Stimulated activated memory B cell treated with anti-CD40 and anti-IgM and Interleukin-4, amounts not matched to agents 10 μg/mL and 1 μg/mL and 100 μg/mL, for 72 hours (primary cell): Measurements from ENCODE around the gene HDAC3.
A peak's percentile ranks its signal among the peaks of the same experiment; 100 is the strongest.

Experiments
- ATAC-seq: fragments of 150-1000 bp; cut with Tn5 transposase; 2 replicates; pipeline ENCODE4 v1.10.0; 2021
- H3K27ac Mint-ChIP-seq: one replicate; pipeline ENCODE4 v1.8.0; 2022; ENCODE audit warnings: mild to moderate bottlenecking, mixed read lengths
- H3K27me3 Mint-ChIP-seq: one replicate; pipeline ENCODE4 v1.8.0; 2022; ENCODE audit warnings: mixed read lengths
- H3K36me3 Mint-ChIP-seq: one replicate; pipeline ENCODE4 v1.8.0; 2022; ENCODE audit warnings: mixed read lengths
- H3K4me1 Mint-ChIP-seq: one replicate; pipeline ENCODE4 v1.8.0; 2022; ENCODE audit warnings: mixed read lengths
- H3K4me3 Mint-ChIP-seq: one replicate; pipeline ENCODE4 v1.8.0; 2022; ENCODE audit warnings: mild to moderate bottlenecking, moderate library complexity, mixed read lengths
- H3K9me3 Mint-ChIP-seq: one replicate; pipeline ENCODE4 v1.8.0; 2022; ENCODE audit warnings: mixed read lengths

The HDAC3 gene

GRCh38 chr5:141668601-141669265 lies 32.1 kb upstream of the HDAC3 start:
- Mint-ChIP-seq H3K4me3 (no peak overlapping the region), H3K36me3 (no peaks in the 10 kb centered on the region), H3K9me3 (no peaks in the 10 kb centered on the region), H3K27me3 (no peaks in the 10 kb centered on the region), H3K27ac (no peak overlapping the region), H3K4me1 (peaks cover 7% of the 10 kb centered on the region)
- ATAC-seq: no peak

GRCh38 chr5:141665995-141666940 lies 29.6 kb upstream of the HDAC3 start:
- Mint-ChIP-seq H3K4me1 (peaks cover 7% of the 10 kb centered on the region), H3K27ac (no peak overlapping the region), H3K36me3 (no peaks in the 10 kb centered on the region), H3K9me3 (no peaks in the 10 kb centered on the region), H3K4me3 (no peak overlapping the region), H3K27me3 (no peaks in the 10 kb centered on the region)
- no peak for ATAC-seq

- Mint-ChIP-seq H3K36me3 (no peaks in the 10 kb centered on the region), H3K4me3 (no peak overlapping the region), H3K27ac (no peak overlapping the region), H3K27me3 (no peaks in the 10 kb centered on the region), H3K9me3 (no peaks in the 10 kb centered on the region), H3K4me1 (peaks cover 7% of the 10 kb centered on the region)
- peak; percentile 93 for ATAC-seq
Observed at GRCh38 chr5:141664733-141665461, 28.2 kb upstream of the HDAC3 start.

DNA sequence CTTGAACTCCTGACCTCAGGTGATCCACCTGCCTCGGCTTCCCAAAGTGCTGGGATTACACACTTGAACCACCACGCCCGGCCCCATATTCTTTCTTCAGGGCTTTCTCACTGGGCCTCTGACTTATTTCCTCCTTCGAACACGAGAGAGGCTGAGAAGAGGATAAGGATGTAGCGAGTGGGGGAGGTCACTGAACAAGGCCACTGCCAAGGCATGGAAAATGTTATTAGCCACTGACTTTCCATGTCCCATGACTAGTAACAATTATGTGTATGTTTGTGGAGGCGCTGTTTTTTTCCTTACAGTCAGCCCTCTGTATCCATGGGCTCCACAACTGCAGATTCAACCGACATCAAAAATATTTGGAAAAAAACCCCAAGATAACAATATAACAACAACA lies 26.9 kb upstream of the HDAC3 start:
- no peak for ATAC-seq
- no peak overlapping the region for H3K4me3 Mint-ChIP-seq
- H3K36me3 Mint-ChIP-seq: no peaks in the 10 kb centered on the region
- H3K27me3 Mint-ChIP-seq: no peaks in the 10 kb centered on the region
- H3K27ac Mint-ChIP-seq: no peak overlapping the region
- H3K9me3 Mint-ChIP-seq: peaks cover 4% of the 10 kb centered on the region
- peaks cover 7% of the 10 kb centered on the region for H3K4me1 Mint-ChIP-seq

DNA sequence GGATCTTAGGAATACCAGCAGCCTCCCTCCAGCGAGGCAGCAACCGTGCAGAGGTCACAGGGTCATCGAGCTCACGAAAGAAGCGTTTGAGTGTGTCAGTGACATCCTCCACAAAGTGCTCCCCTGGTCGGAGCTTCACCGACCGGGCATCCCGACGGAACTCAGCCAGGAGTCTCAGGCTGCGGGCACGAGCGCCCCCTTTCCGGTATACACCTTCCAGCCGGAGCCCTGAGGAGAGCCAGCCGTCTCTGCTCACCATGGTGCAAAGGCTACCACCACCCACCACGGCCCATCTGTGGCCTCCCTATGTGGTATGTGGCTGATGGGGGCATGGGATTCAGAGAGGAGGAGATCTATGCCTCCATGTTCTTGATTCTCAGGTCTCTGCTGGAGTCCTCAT lies 25.4 kb upstream of the HDAC3 start:
- ATAC-seq: no peak
- H3K27ac Mint-ChIP-seq: peak overlapping the region; percentile 33
- peaks cover 7% of the 10 kb centered on the region for H3K4me1 Mint-ChIP-seq
- no peak overlapping the region for H3K4me3 Mint-ChIP-seq
- H3K36me3 Mint-ChIP-seq: no peaks in the 10 kb centered on the region
- H3K27me3 Mint-ChIP-seq: peaks cover 13% of the 10 kb centered on the region
- H3K9me3 Mint-ChIP-seq: peaks cover 4% of the 10 kb centered on the region

GRCh38 chr5:141657937-141658545 lies 21.4 kb upstream of the HDAC3 start:
- Mint-ChIP-seq H3K4me3 (no peak overlapping the region), H3K36me3 (no peaks in the 10 kb centered on the region), H3K9me3 (peaks cover 4% of the 10 kb centered on the region), H3K27me3 (peaks cover 29% of the 10 kb centered on the region), H3K27ac (no peak overlapping the region), H3K4me1 (no peaks in the 10 kb centered on the region)
- ATAC-seq: peak; percentile 72

GRCh38 chr5:141657404-141657803 lies 20.8 kb upstream of the HDAC3 start:
- no peak overlapping the region for H3K27ac Mint-ChIP-seq
- H3K9me3 Mint-ChIP-seq: peaks cover 4% of the 10 kb centered on the region
- H3K36me3 Mint-ChIP-seq: no peaks in the 10 kb centered on the region
- no peak for ATAC-seq
- H3K27me3 Mint-ChIP-seq: peaks cover 29% of the 10 kb centered on the region
- H3K4me3 Mint-ChIP-seq: no peak overlapping the region
- H3K4me1 Mint-ChIP-seq: peaks cover 4% of the 10 kb centered on the region

GRCh38 chr5:141656396-141656795 lies 19.7 kb upstream of the HDAC3 start:
- no peak for ATAC-seq
- H3K9me3 Mint-ChIP-seq: peaks cover 4% of the 10 kb centered on the region
- peaks cover 29% of the 10 kb centered on the region for H3K27me3 Mint-ChIP-seq
- no peak overlapping the region for H3K27ac Mint-ChIP-seq
- peaks cover 13% of the 10 kb centered on the region for H3K4me1 Mint-ChIP-seq
- no peak overlapping the region for H3K4me3 Mint-ChIP-seq
- H3K36me3 Mint-ChIP-seq: no peaks in the 10 kb centered on the region

DNA sequence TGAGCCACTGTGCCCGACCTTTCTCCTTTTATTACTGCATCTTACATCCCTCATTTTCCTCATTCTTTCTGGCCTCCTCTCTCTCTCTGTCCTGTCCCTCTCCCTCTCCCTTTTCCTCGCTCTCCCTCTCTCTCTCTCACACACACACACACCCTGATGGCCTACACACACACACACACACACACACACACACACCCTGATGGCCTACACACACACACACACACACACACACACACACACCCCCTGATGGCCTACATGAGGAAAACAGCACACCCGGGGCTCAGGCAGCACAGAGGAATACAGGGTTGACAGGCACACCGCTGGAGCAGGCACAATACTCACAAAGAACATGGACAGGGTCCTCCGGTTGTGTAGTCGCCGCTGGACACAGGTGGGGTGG lies 18.4 kb upstream of the HDAC3 start:
- Mint-ChIP-seq H3K4me1 (peaks cover 26% of the 10 kb centered on the region), H3K4me3 (no peak overlapping the region), H3K27ac (no peak overlapping the region), H3K27me3 (peaks cover 29% of the 10 kb centered on the region), H3K9me3 (peaks cover 4% of the 10 kb centered on the region), H3K36me3 (no peaks in the 10 kb centered on the region)
- no peak for ATAC-seq

- H3K4me1 Mint-ChIP-seq: peaks cover 34% of the 10 kb centered on the region
Observed at GRCh38 chr5:141654298-141654697, 17.6 kb upstream of the HDAC3 start.

DNA sequence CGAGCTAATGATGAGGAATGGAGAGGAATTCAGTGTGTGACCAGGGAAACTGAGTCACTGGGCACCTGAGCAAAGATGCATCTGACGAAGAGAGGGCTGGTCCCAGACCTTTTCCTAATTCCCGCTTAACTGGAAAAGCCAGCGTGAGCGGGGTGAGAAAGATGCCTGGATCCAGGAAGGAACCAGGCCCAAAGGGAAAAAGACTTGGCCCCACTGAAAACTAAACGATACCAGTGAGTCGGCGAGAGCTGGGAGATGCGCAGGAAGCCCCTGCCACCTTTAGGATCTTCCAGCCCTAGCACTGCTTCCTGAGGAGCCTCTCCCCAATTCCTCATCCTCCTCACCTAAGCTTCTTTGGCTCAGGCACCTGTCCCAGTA lies 15.1 kb upstream of the HDAC3 start:
- no peak for ATAC-seq
- Mint-ChIP-seq H3K4me1 (peaks cover 39% of the 10 kb centered on the region), H3K36me3 (peaks cover 9% of the 10 kb centered on the region), H3K9me3 (no peaks in the 10 kb centered on the region), H3K27me3 (peaks cover 13% of the 10 kb centered on the region), H3K27ac (peak overlapping the region; percentile 87), H3K4me3 (peak overlapping the region; percentile 99)

More at GRCh38 chr5:141654298-141654697, 17.6 kb upstream of the HDAC3 start:
- Mint-ChIP-seq H3K9me3 (peaks cover 2% of the 10 kb centered on the region), H3K4me3 (no peak overlapping the region), H3K27ac (no peak overlapping the region), H3K27me3 (peaks cover 29% of the 10 kb centered on the region), H3K36me3 (no peaks in the 10 kb centered on the region)
- ATAC-seq: no peak

GRCh38 chr5:141650851-141651727 lies 14.4 kb upstream of the HDAC3 start, which contains the start of gene FCHSD1:
FCHSD1 (minus strand) TSS chr5:141651418; CDS start chr5:141651368, 50 bp downstream.
- ATAC-seq: peak; percentile 98
- Mint-ChIP-seq H3K27ac (peak within 1 kb of the TSS; percentile 87), H3K4me3 (peak within 1 kb of the TSS; percentile 99), H3K27me3 (peaks cover 8% of the 10 kb centered on the region), H3K36me3 (peaks cover 15% of the 10 kb centered on the region), H3K4me1 (peaks cover 39% of the 10 kb centered on the region), H3K9me3 (no peaks in the 10 kb centered on the region)

GRCh38 chr5:141649972-141650371 lies 13.3 kb upstream of the HDAC3 start:
- peak overlapping the region; percentile 87 for H3K27ac Mint-ChIP-seq
- no peak for ATAC-seq
- H3K4me3 Mint-ChIP-seq: peak overlapping the region; percentile 99
- H3K27me3 Mint-ChIP-seq: no peaks in the 10 kb centered on the region
- peaks cover 23% of the 10 kb centered on the region for H3K36me3 Mint-ChIP-seq
- peaks cover 39% of the 10 kb centered on the region for H3K4me1 Mint-ChIP-seq
- no peaks in the 10 kb centered on the region for H3K9me3 Mint-ChIP-seq

GRCh38 chr5:141649056-141649688 lies 12.5 kb upstream of the HDAC3 start:
- Mint-ChIP-seq H3K27me3 (no peaks in the 10 kb centered on the region), H3K9me3 (no peaks in the 10 kb centered on the region), H3K27ac (no peak overlapping the region), H3K4me3 (no peak overlapping the region), H3K4me1 (peaks cover 39% of the 10 kb centered on the region), H3K36me3 (peaks cover 31% of the 10 kb centered on the region)
- no peak for ATAC-seq
